Smooth muscle cell (in vitro differentiated cells): ENCODE measurements around the gene TTLL11. TPM values are rescaled to one million over a fixed set of nuclear protein-coding genes. Genes with fewer than 3 reads are reported as not detected.

ENCODE experiments used
- DNase-seq: peaks from one replicate; lab custom pipeline; 2025; ENCODE audit not compliant: unreplicated experiment; lab: John Stamatoyannopoulos, UW
- H2AFZ ChIP-seq: fragments of 200-600 bp; sonication (generic); 2 replicates; pipeline ENCODE4 v1.6.0; 2016; ENCODE audit warnings: antibody characterized with exemption, low read depth, mild to moderate bottlenecking
- H3F3A ChIP-seq: fragments of 200-600 bp; sonication (generic); 2 replicates; pipeline ENCODE4 v1.6.0; 2017; ENCODE audit warnings: antibody characterized with exemption, low read depth
- H3K27ac ChIP-seq: fragments of 200-600 bp; sonication (generic); 2 replicates; pipeline ENCODE4 v1.5.1; 2016; ENCODE audit warnings: low read depth, mild to moderate bottlenecking
- H3K27me3 ChIP-seq: fragments of 200-600 bp; sonication (generic); 2 replicates; pipeline ENCODE4 v1.6.1; 2016; ENCODE audit warnings: low read depth, mild to moderate bottlenecking
- H3K36me3 ChIP-seq: fragments of 200-600 bp; sonication (generic); 2 replicates; pipeline ENCODE4 v1.5.1; 2016; ENCODE audit warnings: low read depth
- H3K4me1 ChIP-seq: fragments of 200-600 bp; sonication (generic); 2 replicates; pipeline ENCODE4 v1.5.1; 2016; ENCODE audit warnings: low read depth
- H3K4me2 ChIP-seq: fragments of 200-600 bp; sonication (generic); 2 replicates; pipeline ENCODE4 v1.6.0; 2016; ENCODE audit warnings: mild to moderate bottlenecking
- H3K4me3 ChIP-seq: fragments of 200-600 bp; sonication (generic); 2 replicates; pipeline ENCODE4 v1.5.1; 2016; ENCODE audit warnings: mild to moderate bottlenecking
- H3K79me2 ChIP-seq: fragments of 200-600 bp; sonication (generic); 2 replicates; pipeline ENCODE4 v1.6.0; 2016; ENCODE audit warnings: low read depth, mild to moderate bottlenecking
- H3K9ac ChIP-seq: fragments of 200-600 bp; sonication (generic); 2 replicates; pipeline ENCODE4 v1.6.0; 2016; ENCODE audit warnings: low read depth
- H3K9me3 ChIP-seq: fragments of 200-600 bp; sonication (generic); replicated peaks from 2 replicates; pipeline ENCODE4 v1.5.1; 2016; ENCODE audit warnings: low read depth
- H4K20me1 ChIP-seq: fragments of 200-600 bp; sonication (generic); 2 replicates; pipeline ENCODE4 v1.6.0; 2016; ENCODE audit warnings: low read depth
- WGBS: methylation state at CpG from one replicate; pipeline ENCODE4 v1.1.7; 2016; ENCODE audit warnings: low lambda C conversion rate; 5-methylcytosine and 5-hydroxymethylcytosine counted together
- polyA plus RNA-seq: library from polyadenylated mRNA; unstranded; fragments of >200 nt; fragmentation: Nextera tagmentation; extraction: Ambion mirVana; gene quantifications from 2 replicates; pipeline ENCODE4 v1.2.1, GENCODE V29; 2016
- total RNA-seq: library from RNA; depleted of rRNA; stranded (reverse); fragments of >200 nt; gene quantifications from 2 replicates; pipeline ENCODE4 v1.2.3, GENCODE V29; 2014
- TF ChIP-seq, protein P1 (sequence below): fragments of 200-600 bp; sonication (generic); IDR thresholded peaks from 2 replicates; pipeline ENCODE4 v1.5.1; 2017; ENCODE audit warnings: borderline replicate concordance, mild to moderate bottlenecking, antibody characterized with exemption; ENCODE audit not compliant: insufficient read depth, poor library complexity, severe bottlenecking

TTLL11 gene
- total and polyA plus RNA-seq, 2 experiments from 2014 or later = 2.6 to 3.7 TPM

DNA sequence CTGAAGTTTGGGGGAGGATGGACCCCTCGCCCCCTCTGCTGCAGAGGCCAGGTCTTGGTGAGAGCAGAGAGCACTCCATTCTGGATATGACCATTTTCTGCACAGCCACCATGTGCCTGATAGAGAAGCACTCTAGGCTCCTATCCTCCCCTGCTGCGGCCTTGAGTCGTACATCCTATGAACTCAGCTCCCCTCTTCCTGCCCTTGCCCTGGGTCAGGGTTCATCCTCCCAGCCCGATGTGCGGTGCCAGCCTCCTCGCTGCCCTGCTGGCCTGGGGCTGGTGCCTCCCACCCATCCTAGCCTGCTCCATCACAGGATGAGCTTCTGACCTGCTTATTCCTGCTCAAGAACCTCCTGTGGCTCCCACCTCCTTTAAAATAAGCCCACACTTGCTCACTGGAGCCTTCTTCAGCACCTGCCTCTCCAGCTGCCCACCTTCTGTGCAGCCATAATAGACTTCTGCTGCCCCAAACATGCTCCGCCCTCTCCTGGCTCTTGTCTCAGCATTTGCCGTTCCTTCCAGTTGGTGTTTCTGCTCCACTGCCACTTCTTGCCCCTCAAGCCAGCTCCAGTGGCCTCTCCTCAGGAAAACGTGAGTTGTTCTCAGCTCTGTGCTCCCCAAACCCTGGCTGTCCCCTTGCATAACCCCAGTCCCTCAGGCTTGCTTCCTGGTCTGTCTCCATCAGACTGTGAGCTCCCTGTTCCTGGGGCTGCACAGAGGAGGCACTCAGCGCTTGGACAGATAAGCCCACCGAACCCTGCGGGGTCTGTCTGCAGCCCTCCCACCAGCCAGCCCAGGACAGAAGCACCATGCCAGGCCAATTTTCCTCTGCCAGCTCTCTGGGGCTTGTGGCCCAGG, 22.3 kb upstream of the TTLL11 start:
- H3F3A ChIP-seq = no peaks in the 10 kb centered on the region
- no peak overlapping the region for H3K27ac ChIP-seq
- no peak overlapping the region for H2AFZ ChIP-seq
- no peaks in the 10 kb centered on the region for H4K20me1 ChIP-seq
- H3K27me3 ChIP-seq = peaks cover 8% of the 10 kb centered on the region
- TF ChIP-seq, protein P1, sequence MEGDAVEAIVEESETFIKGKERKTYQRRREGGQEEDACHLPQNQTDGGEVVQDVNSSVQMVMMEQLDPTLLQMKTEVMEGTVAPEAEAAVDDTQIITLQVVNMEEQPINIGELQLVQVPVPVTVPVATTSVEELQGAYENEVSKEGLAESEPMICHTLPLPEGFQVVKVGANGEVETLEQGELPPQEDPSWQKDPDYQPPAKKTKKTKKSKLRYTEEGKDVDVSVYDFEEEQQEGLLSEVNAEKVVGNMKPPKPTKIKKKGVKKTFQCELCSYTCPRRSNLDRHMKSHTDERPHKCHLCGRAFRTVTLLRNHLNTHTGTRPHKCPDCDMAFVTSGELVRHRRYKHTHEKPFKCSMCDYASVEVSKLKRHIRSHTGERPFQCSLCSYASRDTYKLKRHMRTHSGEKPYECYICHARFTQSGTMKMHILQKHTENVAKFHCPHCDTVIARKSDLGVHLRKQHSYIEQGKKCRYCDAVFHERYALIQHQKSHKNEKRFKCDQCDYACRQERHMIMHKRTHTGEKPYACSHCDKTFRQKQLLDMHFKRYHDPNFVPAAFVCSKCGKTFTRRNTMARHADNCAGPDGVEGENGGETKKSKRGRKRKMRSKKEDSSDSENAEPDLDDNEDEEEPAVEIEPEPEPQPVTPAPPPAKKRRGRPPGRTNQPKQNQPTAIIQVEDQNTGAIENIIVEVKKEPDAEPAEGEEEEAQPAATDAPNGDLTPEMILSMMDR = no peak
- no peak overlapping the region for H3K4me2 ChIP-seq
- H3K4me1 ChIP-seq = no peaks in the 10 kb centered on the region
- no peak overlapping the region for H3K9ac ChIP-seq
- WGBS = 91% methylated on average over 12 of the region's 12 CpGs
- H3K4me3 ChIP-seq = no peak overlapping the region
- H3K9me3 ChIP-seq = no peaks in the 10 kb centered on the region
- H3K36me3 ChIP-seq = no peaks in the 10 kb centered on the region
- no peaks in the 10 kb centered on the region for H3K79me2 ChIP-seq
- no peak for DNase-seq

DNA sequence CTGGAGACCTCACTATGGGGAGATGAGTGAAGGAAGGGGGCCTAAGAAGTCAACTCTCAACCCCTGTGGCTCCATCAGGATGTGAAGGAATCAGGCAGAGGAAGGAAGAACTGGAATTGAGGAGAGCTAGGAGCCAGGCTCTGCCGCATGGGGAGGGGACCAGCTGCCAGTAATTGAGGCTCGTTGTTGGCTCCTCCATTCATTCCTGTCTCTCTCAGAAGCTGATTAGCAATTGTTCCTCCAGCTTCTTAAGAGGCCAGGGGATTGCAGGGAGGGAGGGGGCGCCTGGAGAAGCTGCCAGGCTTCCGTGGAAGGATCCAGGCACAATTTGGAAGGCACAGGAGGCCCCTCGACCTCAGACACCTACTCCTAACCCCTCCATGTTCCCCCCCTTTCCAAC, 20.5 kb upstream of the TTLL11 start:
- H3K4me3 ChIP-seq = no peak overlapping the region
- no peak overlapping the region for H3K27ac ChIP-seq
- no peaks in the 10 kb centered on the region for H3K36me3 ChIP-seq
- H4K20me1 ChIP-seq = no peaks in the 10 kb centered on the region
- no peak for DNase-seq
- no peaks in the 10 kb centered on the region for H3K9me3 ChIP-seq
- TF ChIP-seq, protein P1 = no peak
- no peaks in the 10 kb centered on the region for H3K4me1 ChIP-seq
- no peaks in the 10 kb centered on the region for H3F3A ChIP-seq
- H2AFZ ChIP-seq = no peak overlapping the region
- no peak overlapping the region for H3K9ac ChIP-seq
- H3K27me3 ChIP-seq = peaks cover 8% of the 10 kb centered on the region
- no peaks in the 10 kb centered on the region for H3K79me2 ChIP-seq
- WGBS = 39% methylated on average over 5 of the region's 5 CpGs
- no peak overlapping the region for H3K4me2 ChIP-seq

DNA sequence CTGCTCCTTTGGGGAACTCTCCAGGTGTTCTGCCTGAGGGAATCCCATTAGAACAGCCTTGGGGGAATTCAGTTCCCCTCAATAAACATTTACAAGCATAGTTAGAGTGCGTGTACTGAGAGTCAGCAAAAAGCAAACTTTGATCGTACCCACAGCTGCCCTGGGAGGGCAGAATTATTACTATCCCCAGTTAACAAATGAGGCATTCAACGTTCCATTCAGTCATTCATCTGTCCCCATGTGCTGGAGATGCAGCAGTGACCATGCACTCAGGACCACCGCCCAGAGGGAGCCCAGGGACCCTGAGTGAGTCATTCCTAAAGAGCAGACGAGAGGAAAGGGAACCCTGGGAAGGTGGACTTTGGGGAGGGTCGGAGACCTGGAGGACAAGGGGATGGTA, 19.1 kb upstream of the TTLL11 start:
- H3K27me3 ChIP-seq = peaks cover 8% of the 10 kb centered on the region
- no peak overlapping the region for H3K4me2 ChIP-seq
- no peaks in the 10 kb centered on the region for H3K36me3 ChIP-seq
- H3K9me3 ChIP-seq = no peaks in the 10 kb centered on the region
- no peaks in the 10 kb centered on the region for H4K20me1 ChIP-seq
- H3K4me3 ChIP-seq = no peak overlapping the region
- no peaks in the 10 kb centered on the region for H3K79me2 ChIP-seq
- no peak overlapping the region for H3K9ac ChIP-seq
- TF ChIP-seq, protein P1 = no peak
- H3K4me1 ChIP-seq = no peaks in the 10 kb centered on the region
- WGBS = 85% methylated on average over 6 of the region's 6 CpGs
- DNase-seq = no peak
- no peak overlapping the region for H3K27ac ChIP-seq
- no peak overlapping the region for H2AFZ ChIP-seq
- no peaks in the 10 kb centered on the region for H3F3A ChIP-seq
